HEK293 (cell line): Measurements from ENCODE around the gene CDK2AP2.

Experiments used
- IKZF3 ChIP-seq: fragments of 450-650 bp; IDR thresholded peaks from 2 replicates; pipeline ENCODE4 v1.5.0; 2018; ENCODE audit warnings: missing biosample characterization, mild to moderate bottlenecking, missing genetic modification characterization, moderate library complexity
- KLF10 ChIP-seq: fragments of 450-650 bp; IDR thresholded peaks from 2 replicates; pipeline ENCODE4 v1.5.1; 2018; ENCODE audit warnings: missing biosample characterization, mild to moderate bottlenecking, missing genetic modification characterization
- KLF8 ChIP-seq: fragments of 450-650 bp; formaldehyde crosslinking; IDR thresholded peaks from 2 replicates; pipeline ENCODE4 v1.5.1; 2016; ENCODE audit warnings: missing biosample characterization, missing genetic modification characterization
- ZBTB48 ChIP-seq: fragments of 450-650 bp; formaldehyde crosslinking; IDR thresholded peaks from 2 replicates; pipeline ENCODE4 v1.5.1; 2016; ENCODE audit warnings: missing biosample characterization, missing genetic modification characterization
- ZBTB49 ChIP-seq: fragments of 450-650 bp; formaldehyde crosslinking; IDR thresholded peaks from 2 replicates; pipeline ENCODE4 v1.5.1; 2016; ENCODE audit warnings: missing biosample characterization, missing genetic modification characterization, low read depth
- ZNF140 ChIP-seq: fragments of 450-650 bp; formaldehyde crosslinking; IDR thresholded peaks from 2 replicates; pipeline ENCODE4 v1.5.1; 2016; ENCODE audit warnings: missing biosample characterization, missing genetic modification characterization
- ZNF155 ChIP-seq: fragments of 450-650 bp; formaldehyde crosslinking; IDR thresholded peaks from 2 replicates; pipeline ENCODE4 v1.5.1; 2016; ENCODE audit warnings: missing biosample characterization, missing genetic modification characterization
- ZNF2 ChIP-seq: fragments of 450-650 bp; formaldehyde crosslinking; IDR thresholded peaks from 2 replicates; pipeline ENCODE4 v1.5.1; 2016; ENCODE audit warnings: missing biosample characterization, missing genetic modification characterization
- ZNF335 ChIP-seq: fragments of 450-650 bp; formaldehyde crosslinking; conservative IDR thresholded peaks from 2 replicates; pipeline ENCODE4 v1.5.1; 2016; ENCODE audit warnings: missing biosample characterization, missing genetic modification characterization
- ZNF341 ChIP-seq: fragments of 450-650 bp; formaldehyde crosslinking; IDR thresholded peaks from 2 replicates; pipeline ENCODE4; 2016; ENCODE audit warnings: low read depth, missing biosample characterization, missing genetic modification characterization
- ZNF394 ChIP-seq: fragments of 450-650 bp; formaldehyde crosslinking; IDR thresholded peaks from 2 replicates; pipeline ENCODE4 v1.5.1; 2016; ENCODE audit warnings: missing biosample characterization, missing genetic modification characterization, mild to moderate bottlenecking, moderate library complexity, borderline replicate concordance
- ZNF501 ChIP-seq: fragments of 450-650 bp; formaldehyde crosslinking; IDR thresholded peaks from 2 replicates; pipeline ENCODE4 v1.5.1; 2016; ENCODE audit warnings: missing biosample characterization, missing genetic modification characterization
- ZNF514 ChIP-seq: fragments of 450-650 bp; formaldehyde crosslinking; IDR thresholded peaks from 2 replicates; pipeline ENCODE4 v1.5.1; 2016; ENCODE audit warnings: missing biosample characterization, missing genetic modification characterization
- ZNF518A ChIP-seq: fragments of 450-650 bp; formaldehyde crosslinking; conservative IDR thresholded peaks from 2 replicates; pipeline ENCODE4 v1.5.1; 2016; ENCODE audit warnings: low read depth, missing biosample characterization, missing genetic modification characterization
- ZNF610 ChIP-seq: fragments of 450-650 bp; formaldehyde crosslinking; IDR thresholded peaks from 2 replicates; pipeline ENCODE4 v1.5.1; 2016; ENCODE audit warnings: missing biosample characterization, missing genetic modification characterization, borderline replicate concordance
- ZNF621 ChIP-seq: fragments of 450-650 bp; formaldehyde crosslinking; IDR thresholded peaks from 2 replicates; pipeline ENCODE4 v1.5.1; 2017; ENCODE audit warnings: missing biosample characterization, missing genetic modification characterization
- ZNF629 ChIP-seq: fragments of 450-650 bp; formaldehyde crosslinking; IDR thresholded peaks from 2 replicates; pipeline ENCODE4 v1.5.1; 2017; ENCODE audit warnings: missing biosample characterization, missing genetic modification characterization
- ZNF639 ChIP-seq: fragments of 450-650 bp; formaldehyde crosslinking; IDR thresholded peaks from 2 replicates; pipeline ENCODE4 v1.5.1; 2016; ENCODE audit warnings: missing biosample characterization, missing genetic modification characterization
- ZNF677 ChIP-seq: fragments of 450-650 bp; IDR thresholded peaks from 2 replicates; pipeline ENCODE4 v1.5.0; 2018; ENCODE audit warnings: missing biosample characterization, mild to moderate bottlenecking, missing genetic modification characterization, moderate library complexity
- ZNF76 ChIP-seq: fragments of 450-650 bp; formaldehyde crosslinking; IDR thresholded peaks from 2 replicates; pipeline ENCODE4; 2016; ENCODE audit warnings: low read depth, missing biosample characterization, missing genetic modification characterization, borderline replicate concordance
- ZNF768 ChIP-seq: fragments of 450-650 bp; formaldehyde crosslinking; IDR thresholded peaks from 2 replicates; pipeline ENCODE4 v1.5.1; 2018; ENCODE audit warnings: missing biosample characterization, mild to moderate bottlenecking, missing genetic modification characterization
- TF ChIP-seq, protein P1 (sequence below): fragments of 450-650 bp; formaldehyde crosslinking; optimal IDR thresholded peaks from 2 replicates; pipeline ENCODE3; 2016; ENCODE audit warnings: missing biosample characterization, mild to moderate bottlenecking, missing genetic modification characterization
- TF ChIP-seq, protein P2 (sequence below): fragments of 450-650 bp; formaldehyde crosslinking; IDR thresholded peaks from 2 replicates; pipeline ENCODE4 v1.5.1; 2016; ENCODE audit warnings: missing biosample characterization, missing genetic modification characterization

Gene CDK2AP2

DNA sequence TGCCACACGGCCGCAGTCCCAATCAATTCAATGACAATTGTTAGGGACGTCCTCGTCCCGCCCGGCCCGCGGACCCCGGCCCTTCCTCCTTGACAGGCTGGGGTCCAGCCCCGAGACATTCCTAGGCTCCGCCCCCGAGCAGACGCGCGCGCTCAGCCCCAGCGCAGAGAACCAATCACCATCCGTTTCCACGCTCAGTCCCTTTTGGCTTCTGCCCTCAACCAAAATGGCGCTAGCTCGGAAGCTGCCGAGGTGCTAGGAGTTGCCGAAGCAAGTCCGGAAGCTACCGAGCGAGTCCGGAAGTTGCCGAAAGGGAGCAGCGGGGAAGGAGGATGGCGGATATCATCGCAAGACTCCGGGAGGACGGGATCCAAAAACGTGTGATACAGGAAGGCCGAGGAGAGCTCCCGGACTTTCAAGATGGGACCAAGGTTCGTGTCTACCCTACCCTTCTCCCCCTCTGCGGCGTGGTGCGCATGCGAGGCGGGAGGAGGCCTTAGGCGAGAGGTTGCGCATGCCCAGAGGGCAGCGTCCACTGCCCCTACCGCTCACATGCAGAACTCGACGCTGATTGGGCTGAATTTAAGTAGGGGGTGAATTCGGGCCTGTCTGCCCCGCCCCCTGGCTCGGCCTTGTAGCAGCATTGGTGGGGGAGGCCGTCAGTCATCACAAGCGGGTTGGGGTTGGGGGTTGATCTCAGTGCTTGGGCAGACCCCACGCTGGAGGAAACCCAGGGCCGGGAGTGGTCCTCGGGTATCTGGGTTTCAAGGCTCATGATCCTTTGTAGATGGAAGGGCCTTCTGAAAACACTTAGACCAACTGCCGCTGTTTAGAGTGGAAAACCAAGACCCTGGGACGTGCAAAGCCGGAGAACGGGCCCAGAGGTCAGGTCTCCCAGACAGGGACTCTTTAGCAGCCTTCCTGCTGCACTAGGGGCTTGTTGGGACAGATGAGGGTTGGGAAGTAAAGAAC lies 24.8 kb downstream of the CDK2AP2 start, which contains the start of gene AIP (continued):
- TF ChIP-seq ZNF518A (tag by site-specific recombination) (peak; percentile 26; the same call in 1 of the 2 replicates), ZNF768 (tag by site-specific recombination) (no peak), ZNF610 (peak; percentile 79; the same call in 1 of the 2 replicates), ZNF140 (no peak), KLF10 (0 out of 2 replicates have a peak, but pooled peaks have one; percentile 34), ZNF514 (tag by site-specific recombination) (no peak), ZNF639 (peak; percentile 43; the same call in 1 of the 2 replicates), ZNF394 (tag by site-specific recombination) (peak; percentile 59; the same call in 1 of the 2 replicates), ZNF76 (tag by site-specific recombination) (peak; percentile 82), KLF8 (tag by site-specific recombination) (0 out of 2 replicates have a peak, but pooled peaks have one; percentile 10), ZNF155 (no peak), ZNF2 (tag by site-specific recombination) (peak; percentile 84), ZNF677 (tag by site-specific recombination) (no peak), ZNF629 (tag by site-specific recombination) (peak; percentile 50; the same call in 1 of the 2 replicates), ZBTB48 (tag by site-specific recombination) (peak; percentile 64), ZBTB49 (tag by site-specific recombination) (no peak), ZNF341 (tag by site-specific recombination) (0 out of 2 replicates have a peak, but pooled peaks have one; percentile 8), ZNF501 (tag by site-specific recombination) (peak; percentile 60), IKZF3 (tag by site-specific recombination) (no peak), ZNF621 (tag by site-specific recombination) (no peak), ZNF335 (tag by site-specific recombination) (peak; percentile 91)
- TF ChIP-seq, protein P1, sequence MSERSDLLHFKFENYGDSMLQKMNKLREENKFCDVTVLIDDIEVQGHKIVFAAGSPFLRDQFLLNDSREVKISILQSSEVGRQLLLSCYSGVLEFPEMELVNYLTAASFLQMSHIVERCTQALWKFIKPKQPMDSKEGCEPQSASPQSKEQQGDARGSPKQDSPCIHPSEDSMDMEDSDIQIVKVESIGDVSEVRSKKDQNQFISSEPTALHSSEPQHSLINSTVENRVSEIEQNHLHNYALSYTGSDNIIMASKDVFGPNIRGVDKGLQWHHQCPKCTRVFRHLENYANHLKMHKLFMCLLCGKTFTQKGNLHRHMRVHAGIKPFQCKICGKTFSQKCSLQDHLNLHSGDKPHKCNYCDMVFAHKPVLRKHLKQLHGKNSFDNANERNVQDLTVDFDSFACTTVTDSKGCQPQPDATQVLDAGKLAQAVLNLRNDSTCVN: peak; percentile 64
- TF ChIP-seq, protein P2, sequence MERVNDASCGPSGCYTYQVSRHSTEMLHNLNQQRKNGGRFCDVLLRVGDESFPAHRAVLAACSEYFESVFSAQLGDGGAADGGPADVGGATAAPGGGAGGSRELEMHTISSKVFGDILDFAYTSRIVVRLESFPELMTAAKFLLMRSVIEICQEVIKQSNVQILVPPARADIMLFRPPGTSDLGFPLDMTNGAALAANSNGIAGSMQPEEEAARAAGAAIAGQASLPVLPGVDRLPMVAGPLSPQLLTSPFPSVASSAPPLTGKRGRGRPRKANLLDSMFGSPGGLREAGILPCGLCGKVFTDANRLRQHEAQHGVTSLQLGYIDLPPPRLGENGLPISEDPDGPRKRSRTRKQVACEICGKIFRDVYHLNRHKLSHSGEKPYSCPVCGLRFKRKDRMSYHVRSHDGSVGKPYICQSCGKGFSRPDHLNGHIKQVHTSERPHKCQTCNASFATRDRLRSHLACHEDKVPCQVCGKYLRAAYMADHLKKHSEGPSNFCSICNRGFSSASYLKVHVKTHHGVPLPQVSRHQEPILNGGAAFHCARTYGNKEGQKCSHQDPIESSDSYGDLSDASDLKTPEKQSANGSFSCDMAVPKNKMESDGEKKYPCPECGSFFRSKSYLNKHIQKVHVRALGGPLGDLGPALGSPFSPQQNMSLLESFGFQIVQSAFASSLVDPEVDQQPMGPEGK (tag by site-specific recombination): peak; percentile 25; the same call in 1 of the 2 replicates
